ENCODE results near the gene SLC39A12.
A peak's percentile ranks its signal among the peaks of the same experiment; 100 is the strongest.

SLC39A12 gene

DNA sequence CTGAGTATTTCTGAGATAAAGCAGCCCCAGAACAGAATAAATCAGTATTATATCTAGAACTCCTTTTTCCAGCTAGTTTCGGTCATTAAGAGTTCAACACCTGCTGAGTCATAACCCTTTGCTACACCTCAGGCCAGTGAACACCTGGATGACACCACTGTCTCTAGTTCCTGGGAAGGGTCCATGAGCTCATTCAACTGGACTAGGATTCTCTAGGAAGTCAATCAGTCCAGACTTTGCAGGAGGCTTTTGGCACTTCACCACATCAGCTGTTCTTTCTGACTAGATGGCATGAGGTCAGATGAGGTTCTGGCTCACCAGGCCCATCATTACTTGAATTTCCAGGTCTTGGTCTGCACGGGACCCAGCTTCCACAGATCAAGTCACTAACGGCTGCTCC is 11.7 kb downstream of the SLC39A12 start:
- DNase-seq (ENCODE audit: low read depth in 2 of 2) = no peak

DNA sequence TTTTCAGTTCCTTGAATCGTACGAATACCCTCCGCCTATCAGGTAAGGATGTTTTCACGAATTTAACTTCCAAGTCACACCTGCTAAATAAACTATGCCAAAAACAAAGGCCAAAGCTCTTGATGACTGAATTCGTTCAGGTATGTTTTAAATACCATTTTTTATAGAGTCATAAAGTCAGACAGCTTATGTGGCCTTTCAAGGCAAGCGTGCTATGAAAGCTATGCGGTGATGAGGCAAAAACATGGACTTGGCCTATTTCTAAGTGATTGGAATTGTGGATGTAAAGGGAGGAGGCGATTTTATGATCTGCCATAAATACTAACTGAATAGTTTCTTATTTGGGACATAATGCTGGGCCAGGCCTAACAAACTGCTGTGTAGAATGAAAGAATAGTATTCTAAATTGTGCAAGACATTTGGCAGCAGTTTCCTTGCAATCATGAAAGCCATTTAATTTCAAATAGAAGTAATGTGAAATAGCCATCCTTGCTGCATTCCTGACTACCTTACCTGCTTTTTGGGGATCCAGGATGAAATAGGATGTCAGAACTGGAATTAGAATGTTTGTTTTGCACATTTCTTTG is 14.0 kb downstream of the SLC39A12 start:
- DNase-seq (ENCODE audit: low read depth in 2 of 2) = no peak

- DNase-seq (ENCODE audit: low read depth in 2 of 2) = no peak
These were observed 22.8 kb downstream of the SLC39A12 start for GRCh38 chr10:17974505-17974904.

DNA sequence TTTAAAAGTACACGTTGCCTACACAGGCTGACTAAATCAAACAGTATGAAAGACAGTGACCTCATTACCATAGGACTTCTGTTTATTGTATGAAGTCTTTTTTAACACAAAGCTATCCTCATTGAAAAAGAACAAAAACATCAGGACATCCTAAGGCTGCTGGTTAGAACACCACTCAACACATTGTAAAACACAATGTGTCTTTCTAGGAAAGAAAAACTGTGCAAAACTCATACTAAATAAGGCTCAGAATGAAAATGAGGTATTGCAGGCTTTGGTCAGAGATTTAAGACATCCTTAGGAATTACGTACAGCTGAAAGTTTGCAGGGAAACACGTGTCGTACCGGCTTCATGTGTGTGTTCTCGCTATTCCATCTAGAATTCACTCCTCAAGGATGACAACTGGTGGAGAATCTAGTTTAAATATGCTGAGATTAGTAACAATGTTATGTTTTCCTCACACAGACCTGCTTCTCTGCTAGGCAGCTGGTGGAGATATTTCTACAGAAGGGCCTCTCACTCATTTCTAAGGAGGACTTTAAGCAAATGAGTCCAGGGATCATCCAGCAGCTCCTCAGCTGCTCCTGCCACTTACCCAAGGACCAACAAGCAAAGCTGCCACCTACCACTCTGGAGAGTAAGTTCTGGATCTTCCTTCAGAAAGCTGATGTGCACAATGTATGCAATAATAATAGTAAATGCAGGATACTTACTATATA is 29.3 kb downstream of the SLC39A12 start:
- DNase-seq (ENCODE audit: low read depth in 2 of 2) = no peak

DNA sequence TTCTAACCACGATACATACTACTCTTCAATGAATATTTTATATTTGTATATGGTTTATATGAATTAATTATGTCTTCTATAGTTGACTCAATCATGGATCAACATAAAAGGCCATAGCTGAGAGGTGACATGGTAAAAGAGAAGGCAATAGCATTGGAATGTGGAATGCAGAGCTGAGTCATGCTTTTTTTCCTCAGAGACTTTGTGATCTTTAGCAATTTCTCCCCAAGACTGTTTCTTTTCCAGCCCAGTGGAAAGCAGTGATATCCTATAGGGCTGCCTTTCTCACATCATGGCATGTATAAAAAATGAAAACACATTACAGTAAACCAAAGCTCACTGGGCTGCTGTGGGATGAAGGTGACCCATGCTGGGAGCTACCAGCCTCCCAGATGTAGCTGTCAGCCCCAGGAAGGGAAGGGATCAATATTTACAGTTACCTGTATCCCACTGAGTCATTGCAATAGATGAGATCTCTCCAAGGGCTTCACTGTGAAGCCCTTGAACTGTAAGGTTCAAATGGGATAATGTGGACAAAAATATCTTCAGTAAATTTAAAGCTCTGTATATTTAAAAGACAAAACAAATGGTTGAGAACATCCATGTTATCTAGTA is 30.2 kb downstream of the SLC39A12 start:
- peak; percentile 76 to 78 for DNase-seq (ENCODE audit: low read depth in 2 of 2)

DNA sequence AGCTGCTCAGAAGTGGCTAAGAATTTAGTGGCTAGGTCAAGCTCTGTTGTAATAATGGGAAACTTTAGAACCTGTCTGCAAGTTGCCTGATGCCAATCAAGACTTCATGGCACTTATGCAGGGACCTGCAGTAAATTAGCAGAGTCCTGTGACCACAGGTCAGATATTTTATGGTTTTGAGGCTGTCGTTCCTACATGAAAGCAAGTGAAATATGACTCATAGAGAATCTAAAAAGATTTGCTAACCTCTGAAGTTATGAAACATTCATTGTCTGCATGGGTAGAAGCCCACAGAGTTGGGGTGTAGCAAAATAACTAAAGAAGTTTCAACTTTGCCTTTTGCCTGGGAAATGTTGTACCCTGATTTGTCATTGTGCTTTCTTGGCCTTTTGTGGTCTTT is 32.3 kb downstream of the SLC39A12 start:
- DNase-seq (ENCODE audit: low read depth in 2 of 2) = no peak

DNA sequence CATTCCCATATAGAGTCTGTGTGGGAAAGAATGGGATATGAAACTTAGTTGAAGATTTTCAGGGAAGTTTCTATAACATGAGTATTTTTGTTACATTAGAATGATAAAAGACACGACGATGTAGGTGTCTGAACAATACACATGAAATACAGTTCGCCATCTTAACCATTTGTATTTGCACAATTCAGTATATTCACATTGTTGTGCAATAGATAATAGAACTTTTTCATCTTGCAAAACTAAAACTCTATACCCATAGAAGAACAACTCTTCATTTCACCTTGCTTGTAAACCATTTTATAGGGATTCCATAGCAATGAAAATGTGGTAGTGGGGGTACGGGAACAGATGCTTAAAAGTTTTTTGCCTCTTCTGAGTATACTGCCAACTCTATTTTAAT is 32.8 kb downstream of the SLC39A12 start:
- DNase-seq (ENCODE audit: low read depth in 2 of 2) = no peak

DNA sequence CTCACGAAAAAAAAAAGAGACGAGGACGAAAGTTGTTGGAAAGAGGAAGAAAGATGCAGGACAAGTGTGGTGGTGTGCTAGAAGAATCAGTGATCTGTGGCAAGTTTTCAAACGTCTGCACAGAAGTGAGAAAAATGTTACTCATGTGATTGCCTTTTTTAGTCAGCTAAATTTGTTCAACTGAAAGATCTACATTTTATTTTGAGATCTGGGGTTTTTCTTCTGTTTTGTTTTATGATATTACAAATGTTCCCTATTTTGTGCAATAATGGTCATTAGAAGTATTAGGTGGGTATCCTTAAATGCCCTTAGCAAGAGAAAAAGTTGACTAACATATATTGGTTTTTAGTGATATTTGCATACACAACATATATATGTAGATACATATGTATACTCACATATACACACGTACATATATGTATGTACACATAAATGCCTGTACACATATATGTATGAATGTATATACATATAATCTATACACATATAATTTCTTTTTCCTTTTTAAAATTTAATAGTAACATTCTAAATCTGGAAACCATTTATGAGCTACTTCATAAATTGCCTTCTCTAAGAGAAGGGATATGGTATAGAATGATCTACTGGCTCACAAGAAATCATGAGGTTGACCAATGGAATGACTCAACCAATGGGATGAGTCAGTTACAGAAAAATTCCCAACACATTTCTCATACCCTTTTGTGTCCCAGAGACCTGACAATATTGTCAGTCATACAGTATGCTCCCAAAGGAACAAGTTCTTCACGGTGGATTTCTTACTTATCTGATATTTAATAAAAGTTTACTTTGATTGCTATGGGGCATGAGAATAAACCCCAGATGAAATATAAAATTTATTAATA is 38.4 kb downstream of the SLC39A12 start:
- DNase-seq (ENCODE audit: low read depth in 2 of 2) = peak; percentile 43 to 57

DNA sequence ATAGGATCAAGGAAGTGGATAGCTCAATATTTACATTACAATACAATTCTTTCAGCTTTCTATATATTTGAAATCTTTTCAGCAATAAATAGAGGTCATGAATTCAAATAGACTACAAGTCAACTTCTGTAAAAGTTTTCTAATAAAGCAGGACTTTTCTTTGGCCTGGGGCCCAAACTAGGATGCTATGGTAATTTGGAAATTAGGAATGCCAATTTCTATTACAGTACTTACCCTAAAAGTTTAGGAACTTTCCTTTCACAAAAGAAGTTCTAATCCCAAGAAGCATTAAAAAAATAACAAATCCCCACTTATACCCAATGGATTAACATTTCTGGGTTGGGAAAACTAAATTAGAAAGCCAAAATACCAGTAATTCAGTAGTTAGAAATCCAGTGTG is 40.5 kb downstream of the SLC39A12 start:
- DNase-seq (ENCODE audit: low read depth in 2 of 2) = no peak

DNA sequence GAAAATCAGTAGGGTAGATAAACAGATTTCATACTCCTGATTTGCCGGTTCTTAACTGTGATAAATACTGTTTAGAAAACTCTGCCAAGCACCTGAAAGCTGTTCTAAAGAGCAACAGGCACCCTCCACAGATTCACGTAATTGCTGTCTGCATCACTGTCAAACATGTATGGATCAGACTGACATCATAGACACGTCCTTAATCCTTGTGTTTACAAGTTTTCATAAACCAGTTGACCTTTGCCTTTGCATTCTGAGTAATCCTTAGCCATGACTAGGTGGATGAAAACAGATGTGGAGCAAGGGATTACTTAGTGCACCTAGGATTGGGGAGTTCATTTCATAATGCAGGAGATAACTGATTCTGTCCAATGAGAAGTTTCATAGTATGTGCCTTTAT is 41.6 kb downstream of the SLC39A12 start:
- no peak for DNase-seq (ENCODE audit: low read depth in 2 of 2)

GRCh38 chr10:18000601-18001000 is 48.9 kb downstream of the SLC39A12 start:
- no peak for DNase-seq (ENCODE audit: low read depth in 2 of 2)

- no peak for DNase-seq (ENCODE audit: low read depth in 2 of 2)
These were observed 53.7 kb downstream of the SLC39A12 start for GRCh38 chr10:18005445-18005780.

- DNase-seq (ENCODE audit: low read depth in 2 of 2) = no peak
These were observed 54.2 kb downstream of the SLC39A12 start for GRCh38 chr10:18005781-18006456.

DNA sequence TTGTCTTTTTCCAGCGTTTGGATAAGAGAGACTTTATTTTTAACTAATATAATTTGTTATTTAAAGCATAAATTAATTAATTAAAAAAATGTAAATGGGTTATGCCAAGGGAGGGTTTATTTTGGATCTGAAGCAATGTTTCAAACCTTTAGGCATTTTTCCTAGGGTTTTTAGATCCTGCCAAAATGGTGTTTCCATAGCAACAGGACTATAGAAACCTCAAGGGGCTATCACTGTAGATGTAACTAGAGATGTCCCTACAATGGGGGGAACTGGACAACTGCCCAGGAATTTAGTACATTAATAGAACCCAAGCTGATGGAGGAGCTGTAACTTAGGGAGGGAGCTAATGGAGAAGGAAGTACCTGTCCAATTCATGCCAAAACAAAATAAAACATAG is 57.3 kb downstream of the SLC39A12 start:
- no peak for DNase-seq (ENCODE audit: low read depth in 2 of 2)

DNA sequence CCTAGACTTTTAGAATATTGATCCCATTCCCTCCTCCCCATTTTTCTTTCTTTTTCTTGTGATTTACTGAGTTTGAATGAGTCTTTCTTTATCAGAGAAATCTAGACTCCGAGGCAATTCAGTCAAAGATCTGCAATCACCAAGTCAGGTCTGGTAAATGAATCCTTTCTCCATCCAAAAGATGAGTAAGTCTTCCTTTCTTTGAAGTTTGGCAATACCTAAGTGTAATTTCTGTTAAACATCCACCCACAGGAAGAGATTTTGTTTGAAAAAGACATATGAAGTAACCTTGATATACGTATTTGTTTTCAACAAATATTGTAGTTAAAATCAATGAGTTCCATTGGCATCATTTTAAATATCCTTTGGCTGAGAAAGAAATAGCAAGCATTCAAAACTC is 58.3 kb downstream of the SLC39A12 start:
- no peak for DNase-seq (ENCODE audit: low read depth in 2 of 2)

- DNase-seq (ENCODE audit: low read depth in 2 of 2) = no peak
These were observed 68.8 kb downstream of the SLC39A12 start for GRCh38 chr10:18020523-18020922.

DNA sequence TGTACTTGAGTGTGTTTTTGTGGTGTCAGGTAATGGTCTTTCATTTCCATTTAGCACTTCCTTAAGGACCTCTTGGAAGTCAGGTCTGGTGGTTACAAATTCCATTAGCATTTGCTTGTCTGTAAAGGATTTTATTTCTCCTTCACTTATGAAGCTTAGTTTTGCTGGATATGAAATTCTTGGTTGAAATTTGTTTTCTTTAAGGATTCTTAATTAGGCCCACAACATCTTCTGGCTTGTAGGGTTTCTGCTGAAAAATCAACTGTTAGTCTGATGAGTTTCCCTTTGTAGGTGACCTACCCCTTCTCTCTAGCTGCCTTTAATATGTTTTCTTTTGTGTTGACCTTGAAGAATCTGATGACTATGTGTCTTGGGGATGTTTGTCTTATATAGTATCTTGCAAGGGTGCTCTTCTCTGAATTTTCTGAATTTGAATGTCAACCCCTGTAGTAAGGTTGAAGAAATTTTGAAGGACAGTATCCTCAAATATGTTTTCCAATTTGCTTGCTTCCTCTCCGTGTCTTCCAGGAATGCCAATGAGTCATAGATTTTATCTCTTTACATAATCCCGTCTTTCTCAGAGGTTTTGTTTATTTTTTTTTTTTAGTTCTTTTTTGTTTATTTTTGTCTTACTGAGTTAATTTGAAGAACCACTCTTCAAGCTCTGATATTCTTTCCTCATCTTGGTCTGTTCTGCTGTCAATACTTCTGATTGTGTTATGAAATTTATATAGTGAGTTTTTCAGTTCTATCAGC is 70.2 kb downstream of the SLC39A12 start:
- no peak for DNase-seq (ENCODE audit: low read depth in 2 of 2)

DNA sequence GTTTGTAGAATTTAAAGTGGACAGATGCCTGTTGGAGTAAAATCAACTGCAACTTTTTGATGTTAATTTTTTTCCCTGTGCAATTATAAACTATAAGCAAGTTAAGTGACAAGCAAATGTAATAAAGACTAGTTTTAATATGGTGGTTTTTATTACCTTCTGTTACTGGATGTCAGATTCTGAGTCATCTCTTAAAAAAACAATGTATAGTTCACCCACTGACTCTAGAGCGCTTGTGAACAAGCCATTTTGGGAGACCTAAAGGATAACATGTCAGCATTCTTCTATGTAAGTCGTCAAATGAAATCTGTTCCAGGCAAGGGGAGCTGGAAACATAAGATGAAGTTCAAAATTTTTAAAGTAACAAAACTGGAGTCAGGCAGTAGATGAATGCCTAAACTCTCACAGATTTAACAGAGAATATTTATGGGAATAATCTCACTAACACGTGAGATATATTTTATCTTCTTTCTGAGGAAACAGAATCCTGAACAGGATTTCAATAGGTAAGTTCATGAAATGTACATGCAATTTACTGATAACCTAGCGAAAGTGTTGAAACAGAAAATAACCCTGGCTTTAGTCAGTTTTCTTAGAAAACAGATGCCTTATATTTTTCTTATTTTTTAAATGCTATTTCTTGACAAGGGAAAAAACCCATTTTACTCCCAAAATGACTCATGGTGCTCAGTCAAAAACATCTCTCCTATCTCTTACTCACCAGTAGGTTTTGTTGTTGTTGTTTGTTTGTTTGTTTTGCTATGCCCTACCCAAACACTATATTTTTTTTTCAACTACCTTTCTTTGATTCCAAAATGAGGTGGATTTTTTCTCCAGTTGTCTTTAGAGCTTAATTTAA is 91.7 kb downstream of the SLC39A12 start:
- DNase-seq (ENCODE audit: low read depth in 2 of 2) = peak; percentile 15 to 22

GRCh38 chr10:18044976-18045720 is 93.4 kb downstream of the SLC39A12 start:
- peak; percentile 18 to 20 for DNase-seq (ENCODE audit: low read depth in 2 of 2)
